Caco-2 (cell line): Measurements from ENCODE around the gene APH1B. TPM values are rescaled to one million over a fixed set of nuclear protein-coding genes. Genes with fewer than 3 reads are reported as not detected.

ENCODE experiments used
- BruUV-seq: library from RNA; stranded (reverse); fragments of 400-500 nt; replicated peaks from 2 replicates; lab custom pipeline; 2021; lab: Mats Ljungman, UMichigan
- CTCF ChIA-PET: fragments of 300-600 bp; sonication (Branson Sonifier 250); formaldehyde crosslinking; loops from one replicate; lab custom pipeline; 2022; ENCODE audit warnings: antibody characterized with exemption; lab: Charles Lee
- POLR2A ChIA-PET: fragments of 300-600 bp; sonication (Branson Sonifier 250); formaldehyde crosslinking; loops from one replicate; lab custom pipeline; 2022; ENCODE audit warnings: antibody characterized with exemption; lab: Charles Lee
- DNase-seq, 2 experiments: peaks; one replicate each; pipeline versions ENCODE4 v3.0.0 to v3.0.0-alpha.2; 2020 to 2022
- H3K27me3 ChIP-seq: replicated peaks from 2 replicates; pipeline ENCODE4 v1.6.0; 2011; ENCODE audit warnings: low read length; ENCODE audit not compliant: control insufficient read depth, insufficient read depth
- H3K36me3 ChIP-seq: 2 replicates; pipeline ENCODE4 v1.5.1; 2011; ENCODE audit warnings: low read length; ENCODE audit not compliant: control insufficient read depth, insufficient read depth
- H3K4me1 ChIP-seq: fragments of 250-450 bp; sonication (Bioruptor Pico); 2 replicates; pipeline ENCODE4 v1.5.1; 2020; ENCODE audit warnings: mild to moderate bottlenecking
- H3K4me3 ChIP-seq: 2 replicates; pipeline ENCODE4 v1.5.1; 2011; ENCODE audit warnings: low read depth, mild to moderate bottlenecking, control low read depth, low read length
- H3K9me3 ChIP-seq: fragments of 250-450 bp; sonication (Bioruptor Pico); 2 replicates; pipeline ENCODE4 v1.5.1; 2020; ENCODE audit warnings: mild to moderate bottlenecking, moderate library complexity
- H3K27ac Mint-ChIP-seq: one replicate; pipeline ENCODE4 v1.8.0; 2022; ENCODE audit warnings: mixed read lengths; ENCODE audit not compliant: unreplicated experiment
- H3K27me3 Mint-ChIP-seq: one replicate; pipeline ENCODE4 v1.8.0; 2022; ENCODE audit warnings: mixed read lengths; ENCODE audit not compliant: insufficient read depth, unreplicated experiment
- H3K36me3 Mint-ChIP-seq: one replicate; pipeline ENCODE4 v1.8.0; 2022; ENCODE audit warnings: mild to moderate bottlenecking, mixed read lengths; ENCODE audit not compliant: insufficient read depth, unreplicated experiment
- H3K4me1 Mint-ChIP-seq: one replicate; pipeline ENCODE4 v1.8.0; 2022; ENCODE audit warnings: low read depth, mixed read lengths; ENCODE audit not compliant: unreplicated experiment
- H3K4me3 Mint-ChIP-seq: one replicate; pipeline ENCODE4 v1.8.0; 2022; ENCODE audit warnings: mild to moderate bottlenecking, moderate library complexity, mixed read lengths; ENCODE audit not compliant: unreplicated experiment
- H3K9me3 Mint-ChIP-seq: one replicate; pipeline ENCODE4 v1.8.0; 2022; ENCODE audit warnings: mixed read lengths; ENCODE audit not compliant: unreplicated experiment
- CTCF ChIP-seq, 2 experiments: fragments of 200-600 bp in 1 of 2; IDR thresholded peaks; 1 replicate in 1 of 2; 2 replicates in 1 of 2; pipeline versions ENCODE4 v1.5.1 to v1.8.0; 2011 to 2022; ENCODE audit warnings: antibody characterized with exemption in 1 of 2, control low read depth in 1 of 2, inconsistent platforms in 1 of 2, low read depth in 1 of 2, low read length in 1 of 2, mild to moderate bottlenecking in 1 of 2, moderate library complexity in 1 of 2; ENCODE audit not compliant: insufficient read depth in 1 of 2, severe bottlenecking in 1 of 2, unreplicated experiment in 1 of 2
- intact Hi-C: fragments of 100-400 bp; cut with micrococcal nuclease; formaldehyde crosslinking; loops from one replicate; pipeline ENCODE4 v1.10.0; 2022; ENCODE audit not compliant: unreplicated experiment
- total RNA-seq: library from RNA; stranded (reverse); gene quantifications from 2 replicates; pipeline ENCODE4 v1.2.3, GENCODE V29; 2022

APH1B gene
- total RNA-seq, 1 experiment from 2014 or later = 17.3 TPM

GRCh38 chr15:63348392-63348791 is 71.0 kb downstream of the APH1B start:
- Histone ChIP-seq H3K9me3 (no peaks in the 10 kb centered on the region), H3K27me3 (no peaks in the 10 kb centered on the region), H3K36me3 (no peaks in the 10 kb centered on the region), H3K4me1 (no peaks in the 10 kb centered on the region), H3K4me3 (no peak overlapping the region)
- intact Hi-C loops = no loop called here
- Mint-ChIP-seq H3K36me3 (no peaks in the 10 kb centered on the region), H3K27ac (no peak overlapping the region), H3K9me3 (no peaks in the 10 kb centered on the region), H3K4me3 (no peak overlapping the region), H3K4me1 (no peaks in the 10 kb centered on the region), H3K27me3 (no peaks in the 10 kb centered on the region)
- TF ChIP-seq CTCF (IDR thresholded peaks at IDR 0.05; ENCODE audit: insufficient read depth in 1 of 2, low read depth in 1 of 2, low read length in 1 of 2, severe bottlenecking in 1 of 2, unreplicated experiment in 1 of 2) = no peak
- BruUV-seq = no TSS peak
- ChIA-PET CTCF (interaction anchor here (0.6 kb wide), 1 partner anchor 118 kb away, joined by 4 read pairs; no protein-coding TSS in a partner anchor), POLR2A (no interaction called here)
- no peak for DNase-seq

DNA sequence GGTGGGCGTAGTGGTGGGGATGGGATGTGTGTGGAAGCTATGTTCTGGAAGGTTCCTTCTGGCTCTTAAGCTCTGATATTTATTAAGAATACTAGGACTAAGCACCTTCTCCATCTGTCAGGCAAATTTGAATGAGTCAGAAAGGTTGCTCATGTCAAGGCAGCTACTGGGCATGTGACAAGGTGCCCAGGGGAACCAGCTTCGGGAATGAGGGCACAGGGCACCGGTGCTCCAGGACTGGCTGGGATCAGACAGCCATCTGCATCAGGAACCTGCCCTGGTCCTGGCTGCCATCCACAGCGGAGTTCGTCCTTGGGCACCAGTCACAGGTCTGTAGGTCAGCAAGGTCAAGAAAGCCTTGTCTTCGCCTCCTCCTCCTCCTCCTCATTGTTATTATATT is 71.8 kb downstream of the APH1B start:
- no peak for DNase-seq
- no peak for TF ChIP-seq CTCF (IDR thresholded peaks at IDR 0.05; ENCODE audit: insufficient read depth in 1 of 2, low read depth in 1 of 2, low read length in 1 of 2, severe bottlenecking in 1 of 2, unreplicated experiment in 1 of 2)
- no peaks in the 10 kb centered on the region for H3K36me3 Mint-ChIP-seq
- H3K4me1 Mint-ChIP-seq = no peaks in the 10 kb centered on the region
- POLR2A ChIA-PET = no interaction called here
- no peaks in the 10 kb centered on the region for H3K36me3 ChIP-seq
- no peaks in the 10 kb centered on the region for H3K27me3 Mint-ChIP-seq
- H3K9me3 ChIP-seq = no peaks in the 10 kb centered on the region
- no peak overlapping the region for H3K4me3 Mint-ChIP-seq
- CTCF ChIA-PET = no interaction called here
- no peaks in the 10 kb centered on the region for H3K9me3 Mint-ChIP-seq
- H3K27ac Mint-ChIP-seq = no peak overlapping the region
- intact Hi-C loops = no loop called here
- no peak overlapping the region for H3K4me3 ChIP-seq
- no peaks in the 10 kb centered on the region for H3K4me1 ChIP-seq
- H3K27me3 ChIP-seq = no peaks in the 10 kb centered on the region
- no TSS peak for BruUV-seq

GRCh38 chr15:63349621-63350020 is 72.2 kb downstream of the APH1B start:
- no peak for DNase-seq
- no TSS peak for BruUV-seq
- no peaks in the 10 kb centered on the region for H3K9me3 Mint-ChIP-seq
- intact Hi-C loops = no loop called here
- POLR2A ChIA-PET = no interaction called here
- no peaks in the 10 kb centered on the region for H3K4me1 Mint-ChIP-seq
- CTCF ChIA-PET = no interaction called here
- no peak for TF ChIP-seq CTCF (IDR thresholded peaks at IDR 0.05; ENCODE audit: insufficient read depth in 1 of 2, low read depth in 1 of 2, low read length in 1 of 2, severe bottlenecking in 1 of 2, unreplicated experiment in 1 of 2)
- H3K36me3 ChIP-seq = no peaks in the 10 kb centered on the region
- H3K9me3 ChIP-seq = no peaks in the 10 kb centered on the region
- no peak overlapping the region for H3K4me3 Mint-ChIP-seq
- H3K36me3 Mint-ChIP-seq = no peaks in the 10 kb centered on the region
- no peak overlapping the region for H3K27ac Mint-ChIP-seq
- no peaks in the 10 kb centered on the region for H3K4me1 ChIP-seq
- no peak overlapping the region for H3K4me3 ChIP-seq
- H3K27me3 ChIP-seq = no peaks in the 10 kb centered on the region
- no peaks in the 10 kb centered on the region for H3K27me3 Mint-ChIP-seq
